ENCODE data around the gene RNF115. TPM values are rescaled to one million over a fixed set of nuclear protein-coding genes. Genes with fewer than 3 reads are reported as not detected.

The RNF115 gene
- total RNA-seq, 2 donors from 2014 or later, result 42.8 to 44.6 TPM

DNA sequence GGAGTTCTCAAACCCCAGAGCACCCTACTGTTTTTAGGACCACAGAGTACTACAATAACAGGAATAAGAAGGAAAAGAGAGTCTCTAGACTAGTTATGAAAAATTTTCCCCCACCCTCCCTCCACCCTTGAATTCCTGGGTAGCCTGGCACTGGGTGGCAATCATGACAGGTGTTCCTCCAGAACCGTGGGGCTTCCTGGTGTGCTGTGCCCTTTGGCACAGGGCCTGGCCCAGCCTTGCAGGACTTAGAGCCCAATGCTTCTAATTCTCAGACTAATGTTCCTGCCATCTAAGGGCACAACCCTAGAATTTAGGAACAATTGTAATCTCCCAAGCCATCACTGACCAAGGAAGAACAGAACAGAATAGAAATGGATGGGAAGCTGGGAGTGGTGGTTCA, 106.1 kb downstream of the RNF115 start:
- H3K4me3 ChIP-seq, result no peak overlapping the region
- no peak for DNase-seq (ENCODE audit: low spot score)
- no peak overlapping the region for H3K27ac ChIP-seq
- no peaks in the 10 kb centered on the region for H3K27me3 ChIP-seq
- H3K36me3 ChIP-seq, result no peaks in the 10 kb centered on the region
- H3K9me3 ChIP-seq, result no peaks in the 10 kb centered on the region
- peaks cover 0 to 23% of the 10 kb centered on the region in 2 donors for H3K4me1 ChIP-seq
- TF ChIP-seq, protein P1, sequence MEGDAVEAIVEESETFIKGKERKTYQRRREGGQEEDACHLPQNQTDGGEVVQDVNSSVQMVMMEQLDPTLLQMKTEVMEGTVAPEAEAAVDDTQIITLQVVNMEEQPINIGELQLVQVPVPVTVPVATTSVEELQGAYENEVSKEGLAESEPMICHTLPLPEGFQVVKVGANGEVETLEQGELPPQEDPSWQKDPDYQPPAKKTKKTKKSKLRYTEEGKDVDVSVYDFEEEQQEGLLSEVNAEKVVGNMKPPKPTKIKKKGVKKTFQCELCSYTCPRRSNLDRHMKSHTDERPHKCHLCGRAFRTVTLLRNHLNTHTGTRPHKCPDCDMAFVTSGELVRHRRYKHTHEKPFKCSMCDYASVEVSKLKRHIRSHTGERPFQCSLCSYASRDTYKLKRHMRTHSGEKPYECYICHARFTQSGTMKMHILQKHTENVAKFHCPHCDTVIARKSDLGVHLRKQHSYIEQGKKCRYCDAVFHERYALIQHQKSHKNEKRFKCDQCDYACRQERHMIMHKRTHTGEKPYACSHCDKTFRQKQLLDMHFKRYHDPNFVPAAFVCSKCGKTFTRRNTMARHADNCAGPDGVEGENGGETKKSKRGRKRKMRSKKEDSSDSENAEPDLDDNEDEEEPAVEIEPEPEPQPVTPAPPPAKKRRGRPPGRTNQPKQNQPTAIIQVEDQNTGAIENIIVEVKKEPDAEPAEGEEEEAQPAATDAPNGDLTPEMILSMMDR (IDR thresholded peaks at IDR 0.05), result no peak

DNA sequence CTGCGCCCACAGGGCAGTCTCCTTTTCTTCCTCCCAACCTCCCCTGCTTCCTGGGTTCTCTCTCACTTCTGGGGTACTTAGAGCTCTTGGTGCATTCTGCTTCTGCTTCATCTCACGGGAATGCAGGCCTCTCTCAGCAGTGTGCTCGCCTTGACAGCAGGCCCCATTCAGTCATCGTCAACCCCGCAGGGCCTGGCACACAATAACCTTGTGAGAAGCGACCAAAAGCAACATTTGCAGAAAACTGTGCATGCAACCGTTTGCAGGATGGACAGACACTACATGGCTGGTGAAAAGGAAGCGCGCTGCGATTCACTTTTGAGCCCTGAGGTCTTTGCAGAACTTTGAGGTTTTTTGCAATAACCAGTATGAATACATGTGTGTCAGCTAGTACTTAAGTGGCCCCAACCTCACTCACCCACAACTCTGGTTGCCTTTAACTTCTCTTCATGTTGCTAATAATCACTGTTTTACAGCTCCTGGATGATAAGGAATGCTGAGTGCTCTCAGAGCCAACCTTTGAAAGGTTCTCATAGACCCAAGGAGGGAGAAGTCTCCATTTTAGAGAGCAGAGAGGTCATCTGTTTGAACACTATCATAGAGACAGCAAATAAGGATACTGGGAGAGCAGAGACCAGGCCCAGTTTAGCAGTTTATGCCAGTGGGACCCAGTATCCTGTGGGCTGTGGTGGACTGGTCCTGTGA, 107.1 kb downstream of the RNF115 start:
- peaks cover 0 to 23% of the 10 kb centered on the region in 2 donors for H3K4me1 ChIP-seq
- DNase-seq (ENCODE audit: low spot score), result no peak
- H3K27ac ChIP-seq, result no peak overlapping the region
- H3K9me3 ChIP-seq, result no peaks in the 10 kb centered on the region
- no peaks in the 10 kb centered on the region for H3K27me3 ChIP-seq
- TF ChIP-seq, protein P1 (IDR thresholded peaks at IDR 0.05), result no peak
- H3K36me3 ChIP-seq, result no peaks in the 10 kb centered on the region
- no peak overlapping the region for H3K4me3 ChIP-seq

DNA sequence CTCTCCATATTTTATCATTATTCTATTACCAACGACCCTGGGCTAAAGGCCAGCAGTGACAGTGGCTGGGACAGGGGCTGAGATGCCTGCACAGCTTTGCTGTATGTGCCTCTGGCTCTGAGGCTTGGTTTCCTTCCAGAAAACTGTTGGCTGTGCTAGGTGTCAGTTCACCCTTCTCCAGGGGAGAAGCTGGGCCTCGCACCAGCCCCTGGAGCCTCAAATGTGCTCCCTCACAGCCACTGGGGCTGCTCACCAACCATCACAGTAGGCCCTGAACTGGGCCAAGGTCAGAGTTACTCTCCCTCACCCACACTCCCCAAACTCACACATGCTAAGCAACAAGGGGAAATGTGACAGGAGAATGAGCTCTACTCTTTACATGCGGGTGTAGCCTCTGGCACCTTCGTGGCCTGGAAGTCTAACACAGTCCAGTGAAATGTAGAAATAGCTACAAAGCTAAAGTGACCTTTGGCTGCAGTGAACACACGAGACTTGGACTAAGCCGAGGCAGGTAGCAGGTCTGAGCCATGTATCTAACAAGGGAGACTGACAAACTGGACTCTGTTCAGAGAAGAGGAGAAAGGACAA, 109.3 kb downstream of the RNF115 start:
- peak overlapping the region; percentile 56 to 71 for H3K27ac ChIP-seq
- H3K9me3 ChIP-seq, result no peaks in the 10 kb centered on the region
- no peak for DNase-seq (ENCODE audit: low spot score)
- no peak overlapping the region for H3K4me3 ChIP-seq
- TF ChIP-seq, protein P1 (IDR thresholded peaks at IDR 0.05), result no peak
- no peaks in the 10 kb centered on the region for H3K36me3 ChIP-seq
- peaks cover 0 to 9% of the 10 kb centered on the region in 2 donors for H3K4me1 ChIP-seq
- H3K27me3 ChIP-seq, result no peaks in the 10 kb centered on the region

DNA sequence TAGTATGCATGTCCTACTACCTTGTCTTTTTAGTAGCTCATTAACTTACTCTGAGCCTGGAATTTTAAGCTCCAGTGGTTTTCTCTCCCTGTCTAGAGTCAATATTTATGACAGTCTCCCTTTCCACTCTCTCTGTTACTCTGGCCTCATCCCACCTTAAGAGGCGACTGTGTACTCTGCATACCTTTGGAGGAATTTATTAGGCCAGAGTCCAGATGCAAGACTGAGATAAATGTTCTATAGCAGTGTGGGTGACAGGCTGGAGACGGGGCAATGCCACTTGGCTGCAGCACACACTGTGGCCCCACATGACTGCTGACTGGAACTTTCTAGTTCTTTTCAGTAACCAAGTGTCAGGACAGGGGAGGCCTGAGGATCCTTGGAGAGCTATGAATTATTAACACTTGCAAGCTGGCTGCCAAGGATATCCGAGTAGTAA, 112.7 kb downstream of the RNF115 start:
- H3K27ac ChIP-seq, result no peak overlapping the region
- H3K4me1 ChIP-seq, result peaks cover 0 to 9% of the 10 kb centered on the region in 2 donors
- H3K4me3 ChIP-seq, result no peak overlapping the region
- no peak for DNase-seq (ENCODE audit: low spot score)
- H3K27me3 ChIP-seq, result no peaks in the 10 kb centered on the region
- no peaks in the 10 kb centered on the region for H3K36me3 ChIP-seq
- H3K9me3 ChIP-seq, result no peaks in the 10 kb centered on the region
- TF ChIP-seq, protein P1 (IDR thresholded peaks at IDR 0.05), result no peak

DNA sequence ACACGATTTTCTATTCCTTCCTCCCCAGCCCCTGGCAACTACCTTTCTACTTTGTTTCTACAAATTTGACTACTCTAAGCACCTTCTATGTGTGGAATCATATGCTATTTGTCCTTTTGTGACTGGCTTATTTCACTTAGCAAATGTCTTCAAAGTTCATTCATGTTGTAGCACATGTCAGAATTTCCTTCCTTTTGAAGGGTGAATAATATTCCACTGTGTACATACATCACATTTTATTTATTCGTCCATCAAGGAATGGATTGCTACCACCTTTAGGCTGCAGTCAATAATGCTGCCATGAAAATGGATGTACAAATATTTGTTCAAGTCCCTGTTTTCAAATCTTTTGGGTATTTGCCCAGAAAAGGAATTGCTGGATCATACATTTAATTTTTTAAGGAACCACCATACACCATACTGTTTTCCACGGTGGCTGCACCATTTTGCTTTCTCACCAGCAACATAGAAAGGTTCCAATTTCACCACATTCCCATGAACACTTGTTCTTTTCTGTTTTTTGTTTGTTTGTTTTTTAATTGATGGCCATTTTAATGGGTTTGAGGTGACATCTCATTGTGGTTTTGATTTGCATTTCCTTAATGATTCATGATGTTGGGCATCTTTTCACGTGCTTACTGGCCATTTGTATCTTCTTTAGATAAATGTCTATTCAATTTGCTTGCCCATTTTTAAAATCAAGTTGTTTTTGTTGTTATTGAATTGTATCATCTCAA, 113.4 kb downstream of the RNF115 start:
- Histone ChIP-seq H3K4me1 (peaks cover 0 to 9% of the 10 kb centered on the region in 2 donors), H3K27me3 (no peaks in the 10 kb centered on the region), H3K36me3 (no peaks in the 10 kb centered on the region), H3K9me3 (no peaks in the 10 kb centered on the region), H3K27ac (no peak overlapping the region), H3K4me3 (no peak overlapping the region)
- DNase-seq (ENCODE audit: low spot score), result no peak
- TF ChIP-seq, protein P1 (IDR thresholded peaks at IDR 0.05), result no peak

Data from right atrium auricular region (tissue), 2 donors.